Measurements from ENCODE around the gene BRCA1.
A peak's percentile ranks its signal among the peaks of the same experiment; 100 is the strongest.

The BRCA1 gene

GRCh38 chr17:43092901-43093300 lies 32.3 kb downstream of the BRCA1 start:
- H3K27ac Mint-ChIP-seq, result peak overlapping the region; percentile 69
- no peaks in the 10 kb centered on the region for H3K4me1 Mint-ChIP-seq
- no peak overlapping the region for H3K4me3 Mint-ChIP-seq
- no peak for TF ChIP-seq CTCF (IDR thresholded peaks at IDR 0.05)
- no peaks in the 10 kb centered on the region for H3K27me3 Mint-ChIP-seq (ENCODE audit: low read depth, poor library complexity)
- DNase-seq, result no peak
- peaks cover 55% of the 10 kb centered on the region for H3K36me3 Mint-ChIP-seq (ENCODE audit: low read depth)
- H3K9me3 Mint-ChIP-seq, result no peaks in the 10 kb centered on the region

- TF ChIP-seq CTCF (IDR thresholded peaks at IDR 0.05), result no peak
- Mint-ChIP-seq H3K4me1 (peaks cover 5% of the 10 kb centered on the region), H3K27ac (no peak overlapping the region), H3K36me3 (ENCODE audit: low read depth) (peaks cover 32% of the 10 kb centered on the region), H3K27me3 (ENCODE audit: low read depth, poor library complexity) (no peaks in the 10 kb centered on the region), H3K9me3 (no peaks in the 10 kb centered on the region), H3K4me3 (no peak overlapping the region)
- DNase-seq, result no peak
Measured at GRCh38 chr17:43090022-43090421, 35.1 kb downstream of the BRCA1 start.

GRCh38 chr17:43085474-43085873 lies 39.7 kb downstream of the BRCA1 start:
- no peaks in the 10 kb centered on the region for H3K27me3 Mint-ChIP-seq (ENCODE audit: low read depth, poor library complexity)
- H3K36me3 Mint-ChIP-seq (ENCODE audit: low read depth), result peaks cover 20% of the 10 kb centered on the region
- no peak for DNase-seq
- H3K4me3 Mint-ChIP-seq, result no peak overlapping the region
- TF ChIP-seq CTCF (IDR thresholded peaks at IDR 0.05), result no peak
- H3K4me1 Mint-ChIP-seq, result peaks cover 5% of the 10 kb centered on the region
- H3K27ac Mint-ChIP-seq, result no peak overlapping the region
- H3K9me3 Mint-ChIP-seq, result no peaks in the 10 kb centered on the region

GRCh38 chr17:43079641-43080302 lies 45.4 kb downstream of the BRCA1 start:
- no peak for TF ChIP-seq CTCF (IDR thresholded peaks at IDR 0.05)
- Mint-ChIP-seq H3K4me1 (no peaks in the 10 kb centered on the region), H3K27ac (no peak overlapping the region), H3K36me3 (ENCODE audit: low read depth) (peaks cover 10% of the 10 kb centered on the region), H3K4me3 (no peak overlapping the region), H3K27me3 (ENCODE audit: low read depth, poor library complexity) (no peaks in the 10 kb centered on the region), H3K9me3 (no peaks in the 10 kb centered on the region)
- DNase-seq, result no peak

- H3K27ac Mint-ChIP-seq, result peak overlapping the region; percentile 23
- no peak for TF ChIP-seq CTCF (IDR thresholded peaks at IDR 0.05)
- no peaks in the 10 kb centered on the region for H3K4me1 Mint-ChIP-seq
- DNase-seq, result no peak
- no peak overlapping the region for H3K4me3 Mint-ChIP-seq
- no peaks in the 10 kb centered on the region for H3K9me3 Mint-ChIP-seq
- no peaks in the 10 kb centered on the region for H3K27me3 Mint-ChIP-seq (ENCODE audit: low read depth, poor library complexity)
- H3K36me3 Mint-ChIP-seq (ENCODE audit: low read depth), result peaks cover 24% of the 10 kb centered on the region
Measured at GRCh38 chr17:43074869-43075268, 50.3 kb downstream of the BRCA1 start.

- peaks cover 39% of the 10 kb centered on the region for H3K36me3 Mint-ChIP-seq (ENCODE audit: low read depth)
- H3K27me3 Mint-ChIP-seq (ENCODE audit: low read depth, poor library complexity), result no peaks in the 10 kb centered on the region
- no peak overlapping the region for H3K4me3 Mint-ChIP-seq
- H3K9me3 Mint-ChIP-seq, result no peaks in the 10 kb centered on the region
- peaks cover 6% of the 10 kb centered on the region for H3K4me1 Mint-ChIP-seq
- DNase-seq, result no peak
- H3K27ac Mint-ChIP-seq, result no peak overlapping the region
- TF ChIP-seq CTCF (IDR thresholded peaks at IDR 0.05), result no peak
Measured at GRCh38 chr17:43070872-43071271, 54.3 kb downstream of the BRCA1 start.
